Smooth muscle cell (in vitro differentiated cells): ENCODE results near the gene TNNI3. TPM values are rescaled to one million over a fixed set of nuclear protein-coding genes. Genes with fewer than 3 reads are reported as not detected.
A peak's percentile ranks its signal among the peaks of the same experiment; 100 is the strongest.
"Not testable (repeated sequence)": the region's sequence is repeated elsewhere in the genome, so short reads cannot be mapped to it uniquely, and the experiment has no call there.

ENCODE experiments used
- DNase-seq: peaks from one replicate; lab custom pipeline; 2025; ENCODE audit not compliant: unreplicated experiment; lab: John Stamatoyannopoulos, UW
- H2AFZ ChIP-seq: fragments of 200-600 bp; sonication (generic); 2 replicates; pipeline ENCODE4 v1.6.0; 2016; ENCODE audit warnings: antibody characterized with exemption, low read depth, mild to moderate bottlenecking
- H3F3A ChIP-seq: fragments of 200-600 bp; sonication (generic); 2 replicates; pipeline ENCODE4 v1.6.0; 2017; ENCODE audit warnings: antibody characterized with exemption, low read depth
- H3K27ac ChIP-seq: fragments of 200-600 bp; sonication (generic); 2 replicates; pipeline ENCODE4 v1.5.1; 2016; ENCODE audit warnings: low read depth, mild to moderate bottlenecking
- H3K27me3 ChIP-seq: fragments of 200-600 bp; sonication (generic); 2 replicates; pipeline ENCODE4 v1.6.1; 2016; ENCODE audit warnings: low read depth, mild to moderate bottlenecking
- H3K36me3 ChIP-seq: fragments of 200-600 bp; sonication (generic); 2 replicates; pipeline ENCODE4 v1.5.1; 2016; ENCODE audit warnings: low read depth
- H3K4me1 ChIP-seq: fragments of 200-600 bp; sonication (generic); 2 replicates; pipeline ENCODE4 v1.5.1; 2016; ENCODE audit warnings: low read depth
- H3K4me2 ChIP-seq: fragments of 200-600 bp; sonication (generic); 2 replicates; pipeline ENCODE4 v1.6.0; 2016; ENCODE audit warnings: mild to moderate bottlenecking
- H3K4me3 ChIP-seq: fragments of 200-600 bp; sonication (generic); 2 replicates; pipeline ENCODE4 v1.5.1; 2016; ENCODE audit warnings: mild to moderate bottlenecking
- H3K79me2 ChIP-seq: fragments of 200-600 bp; sonication (generic); 2 replicates; pipeline ENCODE4 v1.6.0; 2016; ENCODE audit warnings: low read depth, mild to moderate bottlenecking
- H3K9ac ChIP-seq: fragments of 200-600 bp; sonication (generic); 2 replicates; pipeline ENCODE4 v1.6.0; 2016; ENCODE audit warnings: low read depth
- H3K9me3 ChIP-seq: fragments of 200-600 bp; sonication (generic); replicated peaks from 2 replicates; pipeline ENCODE4 v1.5.1; 2016; ENCODE audit warnings: low read depth
- H4K20me1 ChIP-seq: fragments of 200-600 bp; sonication (generic); 2 replicates; pipeline ENCODE4 v1.6.0; 2016; ENCODE audit warnings: low read depth
- CTCF ChIP-seq: fragments of 200-600 bp; sonication (generic); IDR thresholded peaks from 2 replicates; pipeline ENCODE4 v1.5.1; 2017; ENCODE audit warnings: borderline replicate concordance, mild to moderate bottlenecking, antibody characterized with exemption; ENCODE audit not compliant: insufficient read depth, poor library complexity, severe bottlenecking
- WGBS: methylation state at CpG from one replicate; pipeline ENCODE4 v1.1.7; 2016; ENCODE audit warnings: low lambda C conversion rate; 5-methylcytosine and 5-hydroxymethylcytosine counted together
- polyA plus RNA-seq: library from polyadenylated mRNA; unstranded; fragments of >200 nt; fragmentation: Nextera tagmentation; extraction: Ambion mirVana; gene quantifications from 2 replicates; pipeline ENCODE4 v1.2.1, GENCODE V29; 2016
- total RNA-seq: library from RNA; depleted of rRNA; stranded (reverse); fragments of >200 nt; gene quantifications from 2 replicates; pipeline ENCODE4 v1.2.3, GENCODE V29; 2014

Gene TNNI3
- total and polyA plus RNA-seq, 2 experiments from 2014 or later = 3.0 TPM; not detected in 1

- Histone ChIP-seq H3K27me3 (peaks cover 68% of the 10 kb centered on the region), H3K9ac (no peak overlapping the region), H3K9me3 (no peaks in the 10 kb centered on the region), H2AFZ (peak overlapping the region; percentile 82), H3K27ac (no peak overlapping the region), H3K4me3 (peak overlapping the region; percentile 50), H4K20me1 (no peaks in the 10 kb centered on the region), H3F3A (no peaks in the 10 kb centered on the region), H3K4me2 (peak overlapping the region; percentile 95), H3K4me1 (no peaks in the 10 kb centered on the region), H3K79me2 (no peaks in the 10 kb centered on the region), H3K36me3 (no peaks in the 10 kb centered on the region)
- TF ChIP-seq CTCF = no peak
- 3% methylated on average over 18 of the region's 32 CpGs for WGBS
- no peak for DNase-seq
Observed at GRCh38 chr19:55173186-55173713, 15.7 kb upstream of the TNNI3 start.

GRCh38 chr19:55172741-55173140 lies 15.2 kb upstream of the TNNI3 start:
- no peaks in the 10 kb centered on the region for H3K9me3 ChIP-seq
- H3K27ac ChIP-seq = no peak overlapping the region
- H3K79me2 ChIP-seq = no peaks in the 10 kb centered on the region
- no peak overlapping the region for H2AFZ ChIP-seq
- peak overlapping the region; percentile 95 for H3K4me2 ChIP-seq
- H3K36me3 ChIP-seq = no peaks in the 10 kb centered on the region
- no peaks in the 10 kb centered on the region for H4K20me1 ChIP-seq
- H3K27me3 ChIP-seq = peaks cover 68% of the 10 kb centered on the region
- no peaks in the 10 kb centered on the region for H3K4me1 ChIP-seq
- no peak for DNase-seq
- no peak overlapping the region for H3K9ac ChIP-seq
- peak; percentile 22 for TF ChIP-seq CTCF
- peak overlapping the region; percentile 50 for H3K4me3 ChIP-seq
- 16% methylated on average over 12 of the region's 12 CpGs for WGBS
- H3F3A ChIP-seq = no peaks in the 10 kb centered on the region

GRCh38 chr19:55172318-55172717 lies 14.8 kb upstream of the TNNI3 start:
- peaks cover 68% of the 10 kb centered on the region for H3K27me3 ChIP-seq
- H3K9me3 ChIP-seq, H3K4me3 ChIP-seq, H3K36me3 ChIP-seq, H3K27ac ChIP-seq, H3K79me2 ChIP-seq, H3F3A ChIP-seq, H3K9ac ChIP-seq, H2AFZ ChIP-seq, DNase-seq, H4K20me1 ChIP-seq, H3K4me1 ChIP-seq, H3K4me2 ChIP-seq: not testable (repeated sequence)
- WGBS = 69% methylated on average over 9 of the region's 9 CpGs

GRCh38 chr19:55171440-55171839 lies 13.9 kb upstream of the TNNI3 start:
- no peak overlapping the region for H2AFZ ChIP-seq
- H4K20me1 ChIP-seq = no peaks in the 10 kb centered on the region
- no peak for TF ChIP-seq CTCF
- no peaks in the 10 kb centered on the region for H3K36me3 ChIP-seq
- DNase-seq = no peak
- no peak overlapping the region for H3K4me2 ChIP-seq
- H3K9me3 ChIP-seq = no peaks in the 10 kb centered on the region
- no peak overlapping the region for H3K27ac ChIP-seq
- no peaks in the 10 kb centered on the region for H3F3A ChIP-seq
- H3K4me1 ChIP-seq = no peaks in the 10 kb centered on the region
- peaks cover 63% of the 10 kb centered on the region for H3K27me3 ChIP-seq
- WGBS = 87% methylated on average over 5 of the region's 5 CpGs
- no peaks in the 10 kb centered on the region for H3K79me2 ChIP-seq
- H3K4me3 ChIP-seq = no peak overlapping the region
- no peak overlapping the region for H3K9ac ChIP-seq
